Subcutaneous adipose tissue (tissue), 4 donors: ENCODE results near the gene CWC27. TPM values are rescaled to one million over a fixed set of nuclear protein-coding genes. Genes with fewer than 3 reads are reported as not detected.

ENCODE experiments used
- CTCF ChIP-seq: fragments of 450-650 bp; IDR thresholded peaks from one replicate; pipeline ENCODE4 v1.5.1; 2016; ENCODE audit warnings: low read depth, mild to moderate bottlenecking, control low read depth, antibody characterized with exemption, moderate library complexity
- total RNA-seq, 4 donors: library from RNA; depleted of rRNA; stranded (reverse); fragments of >200 nt; gene quantifications; one replicate each; pipeline ENCODE4 v1.1.0, GENCODE V29; 2016

The CWC27 gene
- total RNA-seq, 4 donors from 2014 or later: 9.0 to 17.8 (median 15.2) TPM

- no peak for TF ChIP-seq CTCF
Measured at GRCh38 chr5:65041296-65042158, 272.8 kb downstream of the CWC27 start.

- TF ChIP-seq CTCF: no peak
Measured at GRCh38 chr5:65043843-65044359, 275.2 kb downstream of the CWC27 start.

GRCh38 chr5:65047225-65047624 lies 278.5 kb downstream of the CWC27 start:
- no peak for TF ChIP-seq CTCF

GRCh38 chr5:65047948-65048690 lies 279.4 kb downstream of the CWC27 start:
- TF ChIP-seq CTCF: no peak

GRCh38 chr5:65050140-65050539 lies 281.4 kb downstream of the CWC27 start:
- no peak for TF ChIP-seq CTCF

- TF ChIP-seq CTCF: no peak
Measured at GRCh38 chr5:65050826-65051498, 282.2 kb downstream of the CWC27 start.

GRCh38 chr5:65055938-65056337 lies 287.2 kb downstream of the CWC27 start:
- TF ChIP-seq CTCF: no peak
